Naive thymus-derived CD4-positive, alpha-beta T cell (primary cell): ENCODE data around the gene COL23A1. TPM values are rescaled to one million over a fixed set of nuclear protein-coding genes. Genes with fewer than 3 reads are reported as not detected.

ENCODE experiments used
- ATAC-seq: fragments of 150-1000 bp; cut with Tn5 transposase; 2 replicates; pipeline ENCODE4 v1.10.0; 2021; ENCODE audit warnings: mild to moderate bottlenecking, moderate library complexity
- CTCF ChIA-PET: fragments of 350-600 bp; sonication (Branson Sonifier 250); formaldehyde crosslinking; loops from one replicate; lab custom pipeline; 2021; ENCODE audit warnings: antibody characterized with exemption; lab: Charles Lee
- POLR2A ChIA-PET: fragments of 350-600 bp; sonication (Branson Sonifier 250); formaldehyde crosslinking; loops from one replicate; lab custom pipeline; 2021; ENCODE audit warnings: antibody characterized with exemption, inconsistent platforms; lab: Charles Lee
- DNase-seq, 9 donors: peaks; one replicate each; pipeline versions ENCODE4 v3.0.0 to v3.0.0-alpha.2; 2020 to 2022; ENCODE audit warnings: mixed read lengths in 1 of 9
- H3K27ac ChIP-seq: one replicate; pipeline ENCODE4 v1.7.0; 2013; ENCODE audit warnings: mild to moderate bottlenecking, low read depth, low read length, moderate library complexity
- H3K27me3 ChIP-seq, 2 donors: one replicate each; pipeline ENCODE4 v1.7.0; 2013; ENCODE audit warnings: low read length in 2 of 2, mild to moderate bottlenecking in 2 of 2, moderate library complexity in 2 of 2; ENCODE audit not compliant: control insufficient read depth in 2 of 2, insufficient read depth in 2 of 2
- H3K36me3 ChIP-seq, 3 experiments: 1 replicate in 2 of 3; 2 replicates in 1 of 3; pipeline ENCODE4 v1.7.0; 2013; ENCODE audit warnings: low read length in 3 of 3, mild to moderate bottlenecking in 3 of 3, moderate library complexity in 1 of 3; ENCODE audit not compliant: insufficient read depth in 3 of 3, control insufficient read depth in 2 of 3
- H3K4me1 ChIP-seq, 2 donors: one replicate each; pipeline ENCODE4 v1.7.0; 2013; ENCODE audit warnings: low read length in 2 of 2, mild to moderate bottlenecking in 2 of 2, moderate library complexity in 1 of 2; ENCODE audit not compliant: control insufficient read depth in 2 of 2, insufficient read depth in 2 of 2
- H3K4me3 ChIP-seq: 2 replicates; pipeline ENCODE4 v1.7.0; 2013; ENCODE audit warnings: mild to moderate bottlenecking, low read length
- H3K9me3 ChIP-seq, 3 experiments: 1 replicate in 2 of 3; 2 replicates in 1 of 3; pipeline ENCODE4 v1.7.0; 2013; ENCODE audit warnings: low read length in 3 of 3; ENCODE audit not compliant: control insufficient read depth in 2 of 3
- H3K27ac Mint-ChIP-seq, 9 donors: one replicate each; pipeline ENCODE4 v1.8.0; 2020 to 2022; ENCODE audit warnings: mixed read lengths in 9 of 9, mild to moderate bottlenecking in 8 of 9, moderate library complexity in 5 of 9, inconsistent platforms in 2 of 9
- H3K27me3 Mint-ChIP-seq, 5 donors: one replicate each; pipeline ENCODE4 v1.8.0; 2021 to 2022; ENCODE audit warnings: mixed read lengths in 5 of 5, mild to moderate bottlenecking in 1 of 5
- H3K36me3 Mint-ChIP-seq, 5 donors: one replicate each; pipeline ENCODE4 v1.8.0; 2020 to 2022; ENCODE audit warnings: mixed read lengths in 5 of 5, mild to moderate bottlenecking in 3 of 5, inconsistent platforms in 1 of 5
- H3K4me1 Mint-ChIP-seq, 7 donors: one replicate each; pipeline ENCODE4 v1.8.0; 2020 to 2022; ENCODE audit warnings: mixed read lengths in 7 of 7, mild to moderate bottlenecking in 3 of 7, inconsistent platforms in 1 of 7
- H3K4me3 Mint-ChIP-seq, 10 donors: one replicate each; pipeline ENCODE4 v1.8.0; 2020 to 2022; ENCODE audit warnings: mild to moderate bottlenecking in 10 of 10, mixed read lengths in 10 of 10, moderate library complexity in 6 of 10, inconsistent platforms in 2 of 10
- H3K9me3 Mint-ChIP-seq, 11 donors: one replicate each; pipeline ENCODE4 v1.8.0; 2020 to 2022; ENCODE audit warnings: mixed read lengths in 11 of 11, mild to moderate bottlenecking in 4 of 11, inconsistent platforms in 1 of 11, moderate library complexity in 1 of 11
- intact Hi-C, 2 donors: fragments of 100-400 bp; cut with micrococcal nuclease; formaldehyde crosslinking; loops; one replicate each; pipeline ENCODE4 v1.15.1; 2023
- polyA plus RNA-seq, 2 donors: library from polyadenylated mRNA; unstranded; fragments of 300-500 nt; fragmentation: Illumina TruSeq; gene quantifications; one replicate each; pipeline ENCODE4 v1.2.3, GENCODE V29; 2021
- total RNA-seq, 6 experiments: library from RNA in 5 of 6; stranded (reverse) in 5 of 6; gene quantifications; 1 replicate in 5 of 6; 2 replicates in 1 of 6; pipeline ENCODE4 v1.2.3 and lab custom pipeline; 2021 to 2026

The COL23A1 gene
- total and polyA plus RNA-seq, 7 experiments from 2014 or later, result 0.13 to 0.32 (median 0.22) TPM; not detected in 4

- Histone ChIP-seq H3K27ac (no peak overlapping the region), H3K4me3 (no peak overlapping the region), H3K9me3 (no peaks in the 10 kb centered on the region), H3K27me3 (no peaks in the 10 kb centered on the region), H3K36me3 (no peaks in the 10 kb centered on the region), H3K4me1 (no peaks in the 10 kb centered on the region)
- CTCF ChIA-PET, result no interaction called here
- no peak overlapping the region for H3K27ac Mint-ChIP-seq
- H3K27me3 Mint-ChIP-seq, result peaks cover 0 to 16% (median 4%) of the 10 kb centered on the region in 5 donors
- POLR2A ChIA-PET, result no interaction called here
- H3K36me3 Mint-ChIP-seq, result no peaks in the 10 kb centered on the region
- ATAC-seq (peak; percentile 20), DNase-seq (no peak)
- peaks cover 0 to 1% (median 0%) of the 10 kb centered on the region in 11 donors for H3K9me3 Mint-ChIP-seq
- peaks cover 0 to 2% (median 0%) of the 10 kb centered on the region in 7 donors for H3K4me1 Mint-ChIP-seq
- H3K4me3 Mint-ChIP-seq, result no peak overlapping the region
- intact Hi-C loops, result no loop called here
Measured at GRCh38 chr5:178350361-178351220, 239.6 kb downstream of the COL23A1 start.

GRCh38 chr5:178349625-178350353 is 240.4 kb downstream of the COL23A1 start:
- Mint-ChIP-seq H3K27ac (no peak overlapping the region), H3K27me3 (peaks cover 0 to 15% (median 4%) of the 10 kb centered on the region in 5 donors), H3K4me1 (peaks cover 0 to 2% (median 0%) of the 10 kb centered on the region in 7 donors), H3K4me3 (no peak overlapping the region), H3K36me3 (no peaks in the 10 kb centered on the region), H3K9me3 (peaks cover 0 to 1% (median 0%) of the 10 kb centered on the region in 11 donors)
- Histone ChIP-seq H3K36me3 (no peaks in the 10 kb centered on the region), H3K4me1 (no peaks in the 10 kb centered on the region), H3K27ac (no peak overlapping the region), H3K4me3 (no peak overlapping the region), H3K27me3 (no peaks in the 10 kb centered on the region), H3K9me3 (no peaks in the 10 kb centered on the region)
- no peak for DNase-seq
- no peak for ATAC-seq
- ChIA-PET POLR2A (no interaction called here), CTCF (no interaction called here)
- intact Hi-C loops, result no loop called here

- H3K4me1 ChIP-seq, result no peaks in the 10 kb centered on the region
- intact Hi-C loops, result no loop called here
- Mint-ChIP-seq H3K36me3 (no peaks in the 10 kb centered on the region), H3K27ac (no peak overlapping the region), H3K27me3 (peaks cover 0 to 10% (median 0%) of the 10 kb centered on the region in 5 donors), H3K4me3 (no peak overlapping the region), H3K9me3 (no peaks in the 10 kb centered on the region), H3K4me1 (peaks cover 0 to 2% (median 0%) of the 10 kb centered on the region in 7 donors)
- no peak overlapping the region for H3K4me3 ChIP-seq
- CTCF ChIA-PET, result no interaction called here
- POLR2A ChIA-PET, result no interaction called here
- H3K36me3 ChIP-seq, result no peaks in the 10 kb centered on the region
- ATAC-seq (no peak), DNase-seq (no peak)
- H3K27me3 ChIP-seq, result no peaks in the 10 kb centered on the region
- H3K9me3 ChIP-seq, result no peaks in the 10 kb centered on the region
- H3K27ac ChIP-seq, result no peak overlapping the region
Measured at GRCh38 chr5:178349075-178349511, 241.1 kb downstream of the COL23A1 start.

GRCh38 chr5:178348356-178349074 is 241.7 kb downstream of the COL23A1 start:
- Mint-ChIP-seq H3K4me1 (peaks cover 0 to 2% (median 0%) of the 10 kb centered on the region in 7 donors), H3K4me3 (no peak overlapping the region), H3K27ac (no peak overlapping the region), H3K9me3 (no peaks in the 10 kb centered on the region), H3K36me3 (no peaks in the 10 kb centered on the region), H3K27me3 (peaks cover 0 to 8% (median 0%) of the 10 kb centered on the region in 5 donors)
- ATAC-seq, result no peak
- H3K27me3 ChIP-seq, result no peaks in the 10 kb centered on the region
- intact Hi-C loops, result no loop called here
- no peaks in the 10 kb centered on the region for H3K36me3 ChIP-seq
- H3K4me1 ChIP-seq, result no peaks in the 10 kb centered on the region
- H3K4me3 ChIP-seq, result no peak overlapping the region
- H3K9me3 ChIP-seq, result no peaks in the 10 kb centered on the region
- DNase-seq, result no peak
- POLR2A ChIA-PET, result no interaction called here
- no peak overlapping the region for H3K27ac ChIP-seq
- CTCF ChIA-PET, result no interaction called here

- Mint-ChIP-seq H3K36me3 (no peaks in the 10 kb centered on the region), H3K9me3 (no peaks in the 10 kb centered on the region), H3K27me3 (peaks cover 0 to 4% (median 0%) of the 10 kb centered on the region in 5 donors), H3K4me1 (peaks cover 0 to 2% (median 0%) of the 10 kb centered on the region in 7 donors), H3K4me3 (no peak overlapping the region), H3K27ac (no peak overlapping the region)
- ATAC-seq (no peak), DNase-seq (no peak)
- Histone ChIP-seq H3K4me1 (no peaks in the 10 kb centered on the region), H3K27me3 (no peaks in the 10 kb centered on the region), H3K36me3 (no peaks in the 10 kb centered on the region), H3K9me3 (no peaks in the 10 kb centered on the region), H3K4me3 (no peak overlapping the region), H3K27ac (no peak overlapping the region)
- ChIA-PET POLR2A (no interaction called here), CTCF (no interaction called here)
- intact Hi-C loops, result no loop called here
Measured at GRCh38 chr5:178347956-178348355, 242.2 kb downstream of the COL23A1 start.

- Mint-ChIP-seq H3K9me3 (no peaks in the 10 kb centered on the region), H3K36me3 (no peaks in the 10 kb centered on the region), H3K4me1 (peaks cover 0 to 2% (median 0%) of the 10 kb centered on the region in 7 donors), H3K27ac (no peak overlapping the region), H3K4me3 (no peak overlapping the region), H3K27me3 (peaks cover 0 to 4% (median 2%) of the 10 kb centered on the region in 5 donors)
- ATAC-seq (no peak), DNase-seq (no peak)
- Histone ChIP-seq H3K27me3 (no peaks in the 10 kb centered on the region), H3K9me3 (no peaks in the 10 kb centered on the region), H3K4me1 (no peaks in the 10 kb centered on the region), H3K27ac (no peak overlapping the region), H3K4me3 (no peak overlapping the region), H3K36me3 (no peaks in the 10 kb centered on the region)
- POLR2A ChIA-PET, result no interaction called here
- CTCF ChIA-PET, result no interaction called here
- intact Hi-C loops, result no loop called here
Measured at GRCh38 chr5:178346607-178347334, 243.4 kb downstream of the COL23A1 start.
